CD4-positive, alpha-beta T cell treated with Interleukin-4 for 1 hour (primary cell): ENCODE data around the gene CEACAM21.

ENCODE experiments used
- DNase-seq, 2 donors: peaks; one replicate each; pipeline ENCODE4 v3.0.0-alpha.2; 2020 to 2022

Gene CEACAM21

GRCh38 chr19:41575998-41576397 lies at the start of gene CEACAM21:
TSS of gene CEACAM21 (plus strand) at chr19:41576166. CDS start at chr19:41576275, 109 bp downstream.
- peak; percentile 58 to 72 for DNase-seq

DNA sequence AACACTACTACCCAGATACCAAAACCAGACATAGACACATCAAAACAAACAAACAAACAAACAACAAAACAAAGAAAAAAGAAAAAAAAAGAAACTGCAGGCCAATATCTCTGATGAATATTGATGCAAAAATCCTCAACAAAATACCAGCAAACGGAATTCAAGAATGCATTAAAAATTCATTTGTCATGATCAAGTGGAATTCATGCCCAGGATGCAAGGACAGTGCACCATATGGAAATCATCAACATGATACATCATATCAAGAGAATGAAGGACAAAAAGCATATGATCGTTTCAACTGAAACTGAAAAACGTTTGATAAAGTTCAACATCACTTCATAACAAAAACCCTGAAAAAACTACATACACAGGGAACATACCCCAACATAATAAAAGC lies 48.9 kb upstream of the CEACAM21 start:
- DNase-seq = no peak

- no peak for DNase-seq
Observed at GRCh38 chr19:41528106-41528505, 47.9 kb upstream of the CEACAM21 start.

- DNase-seq = peak in 1 of 2 donors; percentile 17
Observed at GRCh38 chr19:41529484-41530183, 46.3 kb upstream of the CEACAM21 start.

GRCh38 chr19:41530184-41530534 lies 45.8 kb upstream of the CEACAM21 start:
- DNase-seq = no peak

DNA sequence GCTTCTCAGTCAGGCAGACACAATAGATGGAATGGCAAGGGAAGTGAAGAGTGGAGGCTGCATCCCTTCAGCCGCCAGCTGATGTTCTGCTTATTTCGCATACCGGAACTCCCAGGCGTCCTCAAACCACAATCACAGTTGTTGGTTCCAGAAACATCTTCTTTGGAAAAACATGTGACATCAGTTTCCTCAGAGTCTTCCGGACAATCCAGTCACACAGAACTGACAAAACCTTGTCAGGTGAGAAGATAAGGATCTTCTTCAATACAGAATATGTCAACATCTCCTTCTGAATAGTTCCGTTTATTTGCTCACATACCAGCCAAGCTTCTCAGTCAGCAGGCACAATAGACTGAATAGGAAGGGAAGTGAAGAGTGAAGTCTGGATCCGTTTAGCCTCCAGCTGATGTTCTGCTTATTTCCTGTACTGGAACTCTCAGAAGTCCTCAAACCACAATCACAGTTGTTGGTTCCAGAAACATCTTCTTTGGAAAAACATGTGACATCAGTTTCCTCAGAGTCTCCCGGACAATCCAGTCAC lies 45.1 kb upstream of the CEACAM21 start:
- peak; percentile 64 to 66 for DNase-seq

GRCh38 chr19:41531438-41532311 lies 44.3 kb upstream of the CEACAM21 start:
- peak; percentile 94 to 95 for DNase-seq

DNA sequence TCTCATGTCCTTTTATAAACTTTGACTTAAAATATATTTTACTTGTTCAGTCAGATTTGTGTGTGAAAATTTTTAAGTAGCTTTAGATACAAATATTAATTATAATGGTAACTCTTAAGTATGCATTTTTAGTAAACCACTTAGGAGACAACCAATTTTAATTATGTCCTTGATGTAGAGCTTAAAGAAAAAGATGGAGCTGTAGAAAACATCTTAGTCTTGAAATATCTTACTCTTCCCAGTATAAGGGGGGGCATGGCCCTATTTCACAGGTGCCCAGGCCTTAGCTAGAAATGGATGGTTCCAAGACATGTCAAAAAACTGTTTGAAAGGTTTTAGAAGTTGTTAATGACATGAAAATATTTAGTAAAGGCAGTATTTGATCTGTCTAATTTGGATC lies 43.4 kb upstream of the CEACAM21 start:
- DNase-seq = no peak

GRCh38 chr19:41533671-41534215 lies 42.2 kb upstream of the CEACAM21 start:
- DNase-seq = no peak

- DNase-seq = peak in 1 of 2 donors; percentile 20
Observed at GRCh38 chr19:41535029-41535622, 40.8 kb upstream of the CEACAM21 start.

DNA sequence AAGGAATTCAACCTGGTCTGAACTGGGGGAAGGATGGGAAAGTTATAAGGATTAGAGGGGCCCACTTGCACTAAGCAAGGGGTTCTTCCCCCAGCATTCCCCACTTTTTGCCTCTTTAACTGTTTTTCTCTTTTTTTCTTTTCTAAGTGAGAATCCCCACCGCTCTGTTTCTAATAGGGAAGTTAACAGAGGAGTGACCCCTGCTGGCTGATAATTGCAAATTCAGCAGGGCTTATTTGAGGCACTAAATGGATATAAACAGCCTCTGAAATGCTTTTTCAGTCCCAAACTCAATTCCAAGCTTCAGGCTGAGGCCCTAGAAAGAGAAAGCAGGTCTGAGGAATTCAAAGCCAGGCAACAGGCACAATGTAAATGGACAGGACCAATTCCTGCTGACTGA lies 38.2 kb upstream of the CEACAM21 start:
- DNase-seq = peak; percentile 63 to 67

- no peak for DNase-seq
Observed at GRCh38 chr19:41540041-41540695, 35.8 kb upstream of the CEACAM21 start.

GRCh38 chr19:41541990-41542584 lies 33.9 kb upstream of the CEACAM21 start:
- DNase-seq = peak; percentile 83 to 85

DNA sequence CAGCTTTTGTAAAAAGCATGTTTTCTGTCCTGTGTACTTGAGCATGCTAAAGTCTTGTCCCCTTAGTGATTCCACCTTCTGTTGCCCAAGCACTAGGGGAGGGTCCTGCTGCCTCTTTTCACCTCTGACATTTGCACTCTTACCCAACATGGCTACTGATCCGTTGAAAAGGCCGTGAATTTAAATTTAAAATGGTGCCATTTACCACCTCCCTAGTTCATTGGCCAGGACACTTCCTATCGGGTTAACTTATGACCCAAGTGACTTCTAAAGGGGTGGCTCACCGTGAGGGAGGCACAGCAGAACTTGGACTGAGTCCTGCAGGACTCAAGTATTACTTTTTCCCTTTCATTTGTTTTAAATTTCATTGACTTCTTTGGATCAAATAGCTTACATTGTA lies 33.3 kb upstream of the CEACAM21 start:
- no peak for DNase-seq

DNA sequence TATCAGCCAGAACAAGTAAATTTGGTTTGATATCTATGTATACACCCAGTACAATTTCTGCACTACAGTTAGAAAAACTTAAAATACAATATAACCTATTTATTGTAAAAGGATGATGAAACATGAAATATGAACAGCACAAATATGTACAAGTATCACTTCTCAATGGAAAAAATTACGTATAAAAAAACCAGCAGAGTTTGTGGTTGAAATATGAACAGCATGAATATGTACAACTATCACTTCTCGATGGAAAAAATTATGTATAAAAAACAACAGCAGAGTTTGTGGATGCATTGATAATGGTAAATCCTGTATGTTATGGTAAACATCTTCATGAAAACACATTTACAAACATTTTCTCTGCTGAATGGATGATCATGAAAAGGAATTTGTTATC lies 32.4 kb upstream of the CEACAM21 start:
- DNase-seq = no peak

DNA sequence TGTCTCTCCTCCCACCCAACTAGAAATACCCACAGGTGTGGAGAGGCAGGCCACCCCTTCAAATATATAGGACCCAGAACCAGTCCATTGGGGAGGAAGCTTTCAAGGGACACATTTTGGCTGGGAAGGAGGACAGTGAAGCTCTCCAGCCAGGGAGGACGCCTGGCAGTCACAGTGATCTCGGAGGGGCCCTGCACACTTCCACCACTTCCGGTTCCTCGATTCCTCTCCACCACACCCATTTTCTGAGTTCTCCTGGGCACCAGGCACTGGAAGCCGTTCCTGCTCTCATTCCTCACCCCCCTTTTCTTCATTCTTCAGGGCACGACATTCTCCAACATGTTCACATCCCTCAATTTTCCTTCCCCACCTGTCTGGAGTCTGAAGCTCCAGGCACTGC lies 30.4 kb upstream of the CEACAM21 start:
- DNase-seq = no peak

- DNase-seq = peak; percentile 50 to 64
Observed at GRCh38 chr19:41546386-41546789, 29.6 kb upstream of the CEACAM21 start.

GRCh38 chr19:41546961-41547360 lies 29.0 kb upstream of the CEACAM21 start:
- DNase-seq = no peak

GRCh38 chr19:41547569-41547968 lies 28.4 kb upstream of the CEACAM21 start:
- no peak for DNase-seq

- no peak for DNase-seq
Observed at GRCh38 chr19:41548047-41548446, 27.9 kb upstream of the CEACAM21 start.

- peak; percentile 86 to 90 for DNase-seq
Observed at GRCh38 chr19:41548954-41549688, 26.8 kb upstream of the CEACAM21 start.
